ENCODE results near the gene SFXN3.
A peak's percentile ranks its signal among the peaks of the same experiment; 100 is the strongest.

The SFXN3 gene

DNA sequence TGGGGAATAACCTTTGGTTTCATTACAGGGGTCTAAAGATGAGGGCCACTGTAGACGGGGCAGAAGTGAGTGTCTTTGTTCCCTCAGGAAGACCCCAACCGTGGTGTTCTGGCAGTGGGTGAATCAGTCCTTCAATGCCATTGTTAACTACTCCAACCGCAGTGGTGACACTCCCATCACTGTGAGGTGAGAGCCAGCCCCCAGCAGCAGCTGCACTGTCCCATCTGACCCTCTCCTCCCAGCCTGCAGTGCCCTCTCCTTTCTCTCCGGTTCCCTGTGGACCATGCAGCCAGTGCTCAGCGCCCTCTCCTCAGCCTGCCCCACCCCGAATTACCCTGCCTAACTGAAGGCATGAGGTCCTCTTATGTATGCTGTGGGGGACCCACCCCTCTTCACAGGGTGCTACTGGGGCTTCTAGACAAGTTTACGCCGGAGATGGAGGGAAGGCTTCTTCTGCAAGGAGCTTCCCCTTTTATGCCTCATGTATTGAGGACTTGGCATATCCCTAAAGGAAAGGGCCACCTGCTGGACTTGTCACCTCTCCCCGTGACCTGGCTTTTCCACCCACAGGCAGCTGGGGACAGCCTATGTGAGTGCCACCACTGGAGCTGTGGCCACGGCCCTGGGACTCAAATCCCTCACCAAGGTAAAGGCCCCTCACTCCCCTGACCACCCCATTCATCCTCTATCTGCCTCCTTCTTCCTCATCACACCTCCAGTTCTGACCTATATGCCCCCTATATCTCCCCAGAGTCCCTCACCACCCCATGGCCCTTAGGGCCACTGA, 5.1 kb downstream of the SFXN3 start:
- no peak for DNase-seq (ENCODE audit: low read depth)

DNA sequence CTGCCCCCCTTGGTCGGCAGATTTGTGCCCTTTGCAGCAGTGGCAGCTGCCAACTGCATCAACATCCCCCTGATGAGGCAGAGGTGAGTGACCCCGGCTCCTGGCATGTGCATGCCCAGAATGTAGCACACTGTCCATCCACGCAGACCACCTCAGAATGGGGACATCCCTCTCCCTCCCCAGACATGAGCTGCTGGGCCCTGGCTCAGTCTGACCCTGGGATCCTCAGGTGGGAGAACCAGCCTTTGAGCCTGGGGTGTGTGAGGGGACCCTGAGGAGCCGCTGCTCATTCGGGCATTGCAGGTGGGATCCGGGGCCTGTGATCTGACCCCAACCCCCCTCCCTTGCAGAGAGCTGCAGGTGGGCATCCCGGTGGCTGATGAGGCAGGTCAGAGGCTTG, 5.7 kb downstream of the SFXN3 start:
- no peak for DNase-seq (ENCODE audit: low read depth)

DNA sequence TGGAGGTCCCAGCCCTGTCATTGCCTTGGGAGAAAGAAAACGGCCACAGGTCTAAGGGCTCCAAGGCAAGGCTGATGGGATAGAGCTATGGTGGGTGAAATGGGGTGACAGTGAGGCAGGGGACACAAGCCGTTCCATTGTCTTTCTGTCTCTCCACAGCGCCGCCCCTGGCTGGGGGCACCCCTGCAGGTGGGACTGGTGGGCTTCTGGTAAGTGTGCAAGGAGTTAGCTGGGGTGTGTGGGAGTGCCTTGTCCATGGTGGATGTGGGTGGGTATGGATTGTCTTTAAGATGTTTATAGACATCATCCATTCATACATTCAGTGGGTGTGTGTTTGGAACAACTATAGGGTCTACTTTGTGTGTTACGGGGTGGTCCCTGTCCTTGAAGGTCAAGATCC, 7.5 kb downstream of the SFXN3 start:
- no peak for DNase-seq (ENCODE audit: low read depth)

DNA sequence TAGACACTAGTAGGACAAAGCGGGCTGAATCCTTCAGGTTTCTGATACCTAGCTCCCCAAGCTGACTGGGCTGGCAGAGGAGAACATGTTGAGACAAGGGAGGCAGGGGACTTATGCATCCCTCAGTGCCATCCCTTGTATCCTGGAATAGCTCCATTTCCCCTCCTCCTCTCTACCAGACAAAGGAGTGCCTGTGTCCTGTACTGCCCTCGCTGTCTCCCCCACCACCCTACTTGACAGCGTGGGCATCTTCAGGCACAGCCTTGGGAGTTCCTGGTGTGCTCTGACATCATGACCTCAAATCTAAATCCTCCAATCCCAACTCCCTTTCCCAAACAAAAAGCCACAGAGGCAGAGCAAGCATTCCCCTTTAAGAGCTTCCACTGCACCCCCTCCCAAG, 9.0 kb downstream of the SFXN3 start:
- DNase-seq (ENCODE audit: low read depth) = no peak

DNA sequence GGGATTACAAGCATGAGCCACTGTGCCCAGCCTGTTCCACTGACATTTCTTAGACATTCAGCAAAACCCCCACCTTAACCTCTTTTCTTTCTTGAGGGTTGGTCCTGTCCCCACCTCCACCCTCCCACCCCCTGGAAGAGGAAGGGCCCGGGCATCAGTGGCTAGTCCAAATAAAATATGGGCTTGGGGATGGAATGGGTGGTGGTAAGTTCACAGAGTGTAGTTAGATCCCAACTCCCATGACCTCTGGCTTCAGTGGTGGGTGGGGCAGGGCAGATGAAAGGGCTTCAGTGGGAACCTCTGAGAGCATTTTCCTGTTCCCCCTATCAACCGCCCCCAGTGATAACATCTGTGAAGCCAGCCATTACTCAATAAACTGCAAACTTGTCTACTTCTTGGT, 9.8 kb downstream of the SFXN3 start:
- DNase-seq (ENCODE audit: low read depth) = no peak

DNA sequence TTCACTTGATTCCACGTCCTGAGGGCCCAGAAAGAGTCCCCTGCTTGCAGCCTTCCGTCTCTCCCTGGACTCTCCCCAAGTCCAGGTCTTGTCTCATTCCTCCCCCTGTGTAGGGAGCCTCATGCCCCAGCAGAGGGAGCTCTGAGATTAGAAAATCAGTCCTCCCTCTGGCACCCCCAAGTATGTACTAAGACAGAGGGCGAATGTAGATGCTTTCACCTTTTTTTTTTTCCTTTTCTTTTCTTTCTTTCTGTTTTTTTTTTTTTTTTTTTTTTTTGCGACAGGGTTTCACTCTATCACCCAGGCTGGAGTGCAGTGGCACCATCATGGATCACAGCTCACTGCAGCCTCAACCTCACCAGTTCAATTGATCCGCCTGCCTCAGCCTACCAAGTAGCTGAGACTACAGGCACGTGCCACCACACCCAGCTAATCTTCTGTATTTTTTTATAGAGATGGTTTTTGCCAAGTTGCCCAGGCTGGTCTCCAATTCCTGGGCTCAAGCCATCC, 10.3 kb downstream of the SFXN3 start:
- no peak for DNase-seq (ENCODE audit: low read depth)

DNA sequence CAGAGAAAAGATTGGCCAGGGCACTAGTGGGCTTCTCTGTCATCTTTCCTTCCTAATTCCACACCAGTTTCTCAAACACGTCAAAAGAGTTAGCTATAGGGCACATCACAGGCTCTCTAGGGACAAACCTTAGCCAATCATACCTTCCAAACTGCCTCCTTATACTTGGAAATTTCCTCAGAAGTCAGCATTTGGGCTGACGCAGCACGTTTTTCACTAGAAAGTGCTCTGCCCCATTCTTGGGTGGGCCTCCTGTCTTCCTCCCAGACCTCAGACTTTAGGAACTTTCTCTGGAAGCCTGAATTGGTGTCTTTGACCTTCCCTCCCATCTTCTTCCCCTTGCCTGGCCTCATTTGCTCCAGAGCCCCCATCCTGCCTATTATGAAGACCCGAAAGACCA, 11.1 kb downstream of the SFXN3 start:
- DNase-seq (ENCODE audit: low read depth) = no peak

DNA sequence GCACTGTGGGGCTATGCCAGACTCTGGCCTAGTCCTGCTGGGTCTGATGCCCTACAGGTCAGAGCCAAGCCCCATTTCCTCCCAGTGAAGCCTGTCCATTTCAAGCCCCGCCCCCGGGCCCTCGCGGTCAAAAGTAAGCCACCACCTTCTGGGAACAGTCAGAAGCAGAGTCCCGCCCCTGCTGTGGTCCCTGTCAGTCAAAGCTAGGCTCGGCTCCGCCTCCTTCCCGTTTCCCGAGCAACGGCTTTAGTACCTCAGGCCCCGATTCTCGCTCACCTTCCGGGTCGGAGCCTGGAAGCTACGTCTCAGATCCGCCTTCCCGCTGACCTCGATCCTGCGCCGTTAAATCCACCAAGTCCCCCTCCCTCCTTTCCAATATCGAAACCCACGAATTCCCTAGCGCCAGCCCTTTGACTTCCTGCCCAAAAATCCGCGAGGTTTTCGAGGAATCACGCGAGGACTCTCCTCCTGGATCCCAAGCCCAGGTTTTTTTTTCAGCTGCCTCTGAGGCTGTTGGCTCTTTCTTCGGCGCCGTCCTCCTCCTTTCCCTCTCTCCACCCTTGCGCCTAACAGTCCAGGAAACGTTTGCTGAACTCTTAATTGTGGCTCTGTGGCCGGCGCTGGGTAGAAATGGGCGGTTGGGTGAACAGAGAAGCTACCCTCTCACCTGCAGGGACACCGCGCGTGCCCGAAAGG, 11.8 kb downstream of the SFXN3 start:
- DNase-seq (ENCODE audit: low read depth) = peak; percentile 75

DNA sequence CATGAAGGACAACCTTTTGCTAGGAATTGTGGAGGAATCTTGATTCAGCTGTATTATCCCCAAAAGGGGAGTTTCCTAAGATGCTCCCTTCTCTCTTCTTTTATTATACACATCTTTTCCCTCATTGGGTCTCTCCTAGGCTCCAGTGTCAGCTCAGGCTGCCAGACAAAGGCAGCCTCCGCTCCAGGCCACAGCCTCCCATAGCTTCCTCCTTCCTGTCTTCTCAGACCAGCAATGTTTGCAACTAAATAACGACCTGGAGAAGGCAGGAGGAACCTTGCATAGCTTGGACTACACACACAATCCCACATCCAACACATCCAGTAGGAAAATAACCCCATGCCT, 12.3 kb downstream of the SFXN3 start:
- DNase-seq (ENCODE audit: low read depth) = no peak

DNA sequence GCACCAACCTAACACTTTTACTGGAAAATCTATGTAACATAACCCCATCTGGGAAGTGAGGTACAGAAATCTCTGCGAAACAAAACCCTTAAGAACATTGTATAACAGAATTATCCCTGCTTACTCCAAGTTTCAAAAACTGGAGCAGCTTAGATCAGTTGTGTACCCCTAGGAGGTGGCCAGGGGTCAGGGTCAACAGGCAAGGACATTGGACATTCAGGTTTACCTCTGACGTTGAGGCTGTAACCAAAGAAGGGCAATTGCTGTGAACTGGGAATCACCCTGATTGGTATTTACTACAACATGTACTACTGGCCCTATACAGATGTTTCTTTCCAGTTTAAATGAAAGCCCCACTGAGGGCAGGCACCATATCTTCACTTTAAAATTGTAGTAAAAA, 13.1 kb downstream of the SFXN3 start:
- no peak for DNase-seq (ENCODE audit: low read depth)

DNA sequence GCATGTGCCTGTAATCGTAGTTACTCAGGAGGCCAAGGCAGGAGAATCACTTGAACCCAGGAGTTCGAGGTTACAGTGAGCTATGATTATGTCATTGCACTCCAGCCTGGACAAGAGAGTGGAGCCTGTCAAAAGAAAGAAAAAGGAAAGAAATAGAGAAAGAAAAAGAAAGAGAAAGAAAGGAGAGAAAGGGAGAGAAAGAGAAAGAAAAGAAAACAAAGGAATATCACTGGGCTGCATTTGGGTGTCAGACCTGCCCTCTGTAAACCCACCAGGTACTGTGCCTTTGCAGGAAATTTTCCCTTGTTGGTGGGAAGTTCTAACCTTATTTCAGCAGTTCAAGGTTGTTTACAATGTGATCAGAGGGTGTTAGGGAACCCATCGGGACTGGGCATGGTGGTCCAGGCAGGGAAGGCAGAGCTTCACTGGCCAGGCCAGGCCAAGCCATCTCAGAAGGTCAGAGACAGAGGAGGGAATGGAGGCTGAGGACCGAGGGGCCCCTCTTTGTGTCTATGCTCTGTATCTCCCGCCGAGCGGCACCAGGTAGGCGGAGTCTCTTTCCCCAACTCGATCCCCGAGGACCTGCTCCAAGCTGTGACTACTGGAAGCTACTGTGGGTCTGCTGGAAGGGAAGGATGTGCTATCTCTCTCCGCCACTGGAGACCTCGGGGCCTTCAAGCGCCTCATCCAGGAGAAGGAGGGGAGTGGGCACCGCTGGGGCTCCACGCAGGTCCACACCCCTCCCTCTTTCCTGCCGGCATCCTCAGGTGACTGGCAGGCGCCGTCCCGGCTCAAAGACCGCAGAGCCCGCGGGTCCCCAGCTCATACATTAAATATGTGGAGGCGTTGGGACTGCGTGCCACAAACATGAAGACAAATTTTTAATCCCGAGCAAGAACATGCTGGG, 15.6 kb downstream of the SFXN3 start:
- no peak for DNase-seq (ENCODE audit: low read depth)

DNA sequence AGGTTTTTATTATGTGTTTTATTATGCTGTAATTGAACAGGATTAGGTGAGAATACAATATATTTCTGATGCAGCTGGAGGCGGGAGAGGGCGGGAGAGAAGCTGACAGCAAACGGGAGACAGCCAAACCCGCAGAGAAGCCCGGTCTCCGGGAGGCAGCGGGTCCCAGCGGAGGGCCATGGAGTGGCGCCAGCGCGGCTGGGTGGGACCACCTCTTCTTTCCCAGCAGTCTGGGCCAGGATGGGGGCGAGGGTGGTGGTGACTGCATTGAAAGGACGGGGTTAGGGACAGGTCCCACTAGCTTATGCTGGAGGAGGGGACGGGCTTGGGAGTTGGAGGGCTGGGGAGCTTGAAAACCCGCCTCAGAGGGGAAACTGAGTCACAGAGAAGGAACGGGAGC, 16.2 kb downstream of the SFXN3 start:
- DNase-seq (ENCODE audit: low read depth) = no peak

DNA sequence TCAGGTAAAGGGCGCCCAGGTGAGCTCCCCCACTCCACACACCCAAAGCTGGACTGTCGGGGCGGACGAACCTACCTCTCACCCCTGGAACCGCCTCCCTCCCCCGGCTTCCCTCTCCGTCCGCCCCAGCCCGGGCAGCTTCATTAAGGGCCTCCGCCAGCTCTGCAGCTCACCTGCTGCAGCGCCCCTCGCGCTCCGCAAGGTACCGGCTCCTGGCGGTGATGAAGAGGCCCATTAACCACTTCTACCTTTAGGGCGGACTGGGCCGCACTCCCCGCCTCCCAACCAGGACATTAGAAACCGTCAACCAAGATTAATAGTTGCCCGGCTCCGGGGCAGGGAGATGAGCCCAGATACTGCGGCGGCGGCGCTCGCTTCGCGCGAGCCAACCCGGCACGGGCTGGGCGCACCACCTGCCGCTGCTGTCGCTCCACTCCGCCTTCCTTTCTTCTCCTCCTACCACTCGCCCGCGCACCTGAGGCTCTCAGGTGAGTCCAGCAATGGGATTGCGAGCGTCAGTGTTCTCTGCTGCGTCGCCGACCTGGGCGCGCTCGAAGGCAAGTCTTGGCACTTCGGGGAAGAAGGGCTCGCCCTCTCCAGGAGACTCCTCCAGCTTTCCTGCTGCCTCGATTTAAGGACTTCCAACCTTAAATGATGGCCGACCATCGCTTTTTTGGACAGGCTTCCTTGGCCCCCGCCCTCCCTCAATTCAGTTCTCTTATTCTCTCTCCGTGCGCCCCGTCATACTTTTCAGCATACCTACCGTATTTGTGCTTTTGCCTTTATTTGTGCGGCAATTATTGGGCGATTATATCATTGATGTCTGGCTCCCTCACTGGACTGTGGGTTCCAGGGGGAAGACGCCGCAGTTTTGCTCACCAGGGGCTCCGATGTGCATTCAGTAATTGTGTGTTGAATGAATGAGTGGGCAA, 17.2 kb downstream of the SFXN3 start:
- DNase-seq (ENCODE audit: low read depth) = no peak

DNA sequence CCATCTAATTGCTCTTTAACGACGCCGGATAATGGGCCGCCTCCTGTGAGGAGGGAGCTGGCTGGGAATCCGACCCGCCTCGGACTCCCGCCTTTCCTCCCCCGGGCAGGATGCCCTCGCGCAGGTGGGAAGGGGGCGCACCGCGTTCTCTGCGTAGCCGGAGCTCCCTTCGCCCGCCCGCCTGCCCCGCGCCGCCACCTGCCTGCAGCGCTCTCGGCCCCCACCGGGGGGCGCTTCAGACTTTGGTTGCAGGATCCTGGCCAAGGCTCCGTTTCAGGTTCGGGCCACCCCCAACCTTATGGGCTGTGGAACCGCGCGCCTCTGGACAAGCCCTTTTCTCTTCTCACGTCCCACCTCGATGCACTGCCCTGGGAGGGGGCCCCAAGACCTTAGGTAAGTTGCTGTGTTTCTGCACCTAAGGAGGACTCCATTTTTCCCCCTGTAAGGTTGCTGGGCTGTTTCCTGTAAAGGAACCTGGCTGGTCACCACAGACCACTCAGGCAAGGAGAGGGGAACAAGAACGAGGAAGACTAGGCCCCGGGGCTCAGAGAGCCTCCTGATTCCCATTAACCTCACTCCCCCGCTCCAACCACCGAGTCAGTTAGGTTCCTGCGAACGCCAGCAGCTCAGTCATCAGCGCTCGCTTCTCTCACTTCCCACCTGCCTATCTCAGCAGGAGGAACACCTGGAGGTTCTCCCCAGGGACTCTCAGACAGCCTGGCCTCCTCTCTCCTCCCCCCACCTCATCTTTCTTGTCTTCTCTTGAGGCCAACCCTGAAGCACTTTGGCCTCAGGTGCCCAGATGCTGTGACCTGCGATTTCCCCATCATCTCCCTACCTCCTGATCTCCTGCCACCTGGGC, 19.4 kb downstream of the SFXN3 start:
- no peak for DNase-seq (ENCODE audit: low read depth)

DNA sequence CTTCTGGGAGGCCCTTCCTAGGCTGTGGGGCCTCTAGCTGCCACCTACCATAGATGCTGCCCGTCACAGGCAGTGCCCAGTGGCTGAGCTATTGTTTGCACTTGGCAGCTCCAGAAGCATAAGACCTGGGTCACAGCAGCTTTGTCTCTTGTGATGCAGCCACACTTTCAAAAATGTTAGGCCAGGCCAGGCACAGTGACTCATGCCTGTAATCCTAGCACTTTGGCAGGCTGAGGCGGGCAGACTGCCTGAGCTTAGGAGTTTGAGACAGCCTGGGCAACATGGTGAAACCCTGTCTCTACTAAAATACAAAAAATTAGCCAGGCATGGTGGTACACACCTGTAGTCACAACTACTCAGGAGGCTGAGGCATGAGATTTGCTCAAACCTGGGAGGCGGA, 21.3 kb downstream of the SFXN3 start:
- DNase-seq (ENCODE audit: low read depth) = no peak

DNA sequence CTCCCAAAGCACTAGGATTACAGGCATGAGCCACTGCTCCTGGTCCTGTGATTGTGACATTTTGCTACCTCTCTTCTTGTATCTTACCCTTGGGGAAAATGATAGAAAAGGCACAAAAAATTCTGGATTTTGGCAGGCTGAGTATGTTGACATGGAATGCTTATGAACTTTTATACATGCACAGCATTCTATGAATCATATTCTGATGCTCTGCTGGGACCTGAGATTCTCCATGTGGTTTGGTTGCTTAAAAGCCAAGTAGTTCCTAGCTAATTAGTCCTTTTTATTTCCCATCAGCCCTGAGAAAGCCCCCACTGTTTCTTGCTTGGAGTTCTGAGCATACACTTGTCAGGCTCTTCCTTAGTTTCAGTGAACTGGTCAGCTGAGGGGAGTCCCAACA, 22.5 kb downstream of the SFXN3 start:
- DNase-seq (ENCODE audit: low read depth) = no peak

DNA sequence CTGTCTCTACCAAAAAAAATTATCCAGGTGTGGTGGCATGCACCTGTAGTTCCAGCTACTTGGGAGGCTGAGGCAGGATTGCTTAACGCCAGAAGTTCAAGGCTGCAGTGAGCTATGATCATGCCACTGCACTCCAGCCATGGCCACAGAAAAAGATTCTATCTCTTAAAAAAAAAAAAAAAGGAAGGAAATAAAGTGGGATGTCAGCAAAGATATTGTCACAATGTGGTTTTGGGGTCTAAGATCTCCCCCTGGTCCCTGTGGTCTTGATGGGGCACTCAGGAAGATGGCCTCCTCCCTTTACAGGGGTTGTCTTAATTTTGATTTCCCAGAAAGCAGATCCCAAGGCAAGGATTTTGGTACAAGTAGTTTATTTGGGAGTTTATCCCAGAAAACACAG, 23.3 kb downstream of the SFXN3 start:
- no peak for DNase-seq (ENCODE audit: low read depth)

DNA sequence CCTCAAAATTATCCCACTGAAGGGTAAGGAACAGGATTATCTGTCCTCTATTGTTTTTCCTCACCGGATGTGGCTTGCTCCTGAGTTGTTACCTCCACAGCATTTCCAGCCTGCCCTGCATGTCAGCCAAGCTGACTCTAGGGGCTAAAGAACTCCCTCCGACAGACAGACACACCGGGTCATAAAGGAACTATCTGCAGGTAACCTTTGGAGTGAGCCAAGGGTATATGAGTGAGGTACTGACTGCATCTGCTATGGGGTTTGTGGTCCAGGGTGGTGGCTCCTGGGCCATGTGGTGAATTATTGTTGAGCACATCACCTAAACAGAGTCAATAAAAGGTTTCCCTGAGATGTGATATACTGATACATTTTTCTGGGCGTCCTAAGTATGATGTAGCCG, 23.8 kb downstream of the SFXN3 start:
- no peak for DNase-seq (ENCODE audit: low read depth)

DNA sequence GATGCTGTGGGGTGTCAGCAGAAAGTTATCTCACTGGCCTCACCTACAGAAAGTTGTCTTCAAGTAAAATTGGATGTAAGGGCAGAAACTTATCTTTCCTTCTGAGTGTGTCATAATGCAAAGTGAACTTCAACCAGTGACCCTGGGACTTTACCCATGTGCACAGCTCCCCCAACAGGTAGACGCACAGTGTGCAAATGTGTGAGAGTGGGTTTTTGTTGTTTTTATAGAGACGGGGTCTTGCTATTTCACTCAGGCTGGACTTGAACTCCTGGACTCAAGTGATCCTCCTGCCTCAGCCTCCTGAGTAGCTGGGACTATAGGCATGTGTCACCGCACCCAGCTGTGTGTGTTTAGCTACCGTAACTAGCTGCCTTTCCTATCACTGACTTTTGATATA, 24.4 kb downstream of the SFXN3 start:
- DNase-seq (ENCODE audit: low read depth) = no peak

DNA sequence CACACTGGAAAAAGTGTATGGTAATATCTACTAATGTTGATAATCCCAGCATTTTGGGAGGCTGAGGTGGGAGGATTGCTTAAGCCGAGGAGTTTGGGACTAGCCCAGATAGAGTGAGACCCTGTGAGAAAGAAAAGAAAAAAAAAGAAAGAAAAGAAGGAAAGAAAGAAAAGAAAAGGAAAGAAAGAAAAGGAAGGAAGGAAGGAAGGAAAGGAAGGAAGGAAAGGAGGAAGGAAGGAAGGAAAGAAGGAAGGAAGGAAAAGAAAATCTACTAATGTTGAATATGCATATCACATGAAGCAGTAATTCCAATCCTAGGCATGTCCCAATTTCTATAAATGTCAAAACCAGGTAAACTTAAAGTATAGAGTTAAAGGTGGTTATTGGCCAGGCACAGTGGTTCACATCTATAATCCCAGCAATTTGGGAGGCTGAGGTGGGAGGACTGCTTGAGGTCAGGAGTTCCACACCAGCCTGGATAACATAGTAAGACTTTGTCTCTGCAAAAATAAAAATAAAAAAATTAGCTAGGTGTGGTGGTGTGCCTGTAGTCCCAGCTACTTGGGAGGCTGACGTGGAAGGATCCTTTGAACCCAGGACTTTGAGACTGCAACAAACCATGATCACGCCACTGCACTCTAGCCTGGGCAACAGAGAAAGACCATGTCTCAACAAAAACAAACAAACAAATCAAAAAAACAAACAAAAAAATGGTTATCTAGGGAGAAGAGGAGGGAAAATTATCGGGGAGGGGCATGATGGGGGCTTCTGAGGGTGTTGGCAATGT, 25.5 kb downstream of the SFXN3 start:
- DNase-seq (ENCODE audit: low read depth) = no peak

Data from stimulated activated CD8-positive, alpha-beta memory T cell treated with anti-CD3 and anti-CD28 coated beads, Interleukin-12 subunit alpha, Interleukin-12 subunit beta, amount 100 ng/mL, for 1 hour (primary cell).